Femur (tissue), 1 donor: ENCODE results near the gene DDX11.
"Not testable (repeated sequence)": the region's sequence is repeated elsewhere in the genome, so short reads cannot be mapped to it uniquely, and the experiment has no call there.

Experiments used
- DNase-seq: peaks from one replicate; pipeline ENCODE4 v3.0.0-alpha.2; 2017

DDX11 gene

DNA sequence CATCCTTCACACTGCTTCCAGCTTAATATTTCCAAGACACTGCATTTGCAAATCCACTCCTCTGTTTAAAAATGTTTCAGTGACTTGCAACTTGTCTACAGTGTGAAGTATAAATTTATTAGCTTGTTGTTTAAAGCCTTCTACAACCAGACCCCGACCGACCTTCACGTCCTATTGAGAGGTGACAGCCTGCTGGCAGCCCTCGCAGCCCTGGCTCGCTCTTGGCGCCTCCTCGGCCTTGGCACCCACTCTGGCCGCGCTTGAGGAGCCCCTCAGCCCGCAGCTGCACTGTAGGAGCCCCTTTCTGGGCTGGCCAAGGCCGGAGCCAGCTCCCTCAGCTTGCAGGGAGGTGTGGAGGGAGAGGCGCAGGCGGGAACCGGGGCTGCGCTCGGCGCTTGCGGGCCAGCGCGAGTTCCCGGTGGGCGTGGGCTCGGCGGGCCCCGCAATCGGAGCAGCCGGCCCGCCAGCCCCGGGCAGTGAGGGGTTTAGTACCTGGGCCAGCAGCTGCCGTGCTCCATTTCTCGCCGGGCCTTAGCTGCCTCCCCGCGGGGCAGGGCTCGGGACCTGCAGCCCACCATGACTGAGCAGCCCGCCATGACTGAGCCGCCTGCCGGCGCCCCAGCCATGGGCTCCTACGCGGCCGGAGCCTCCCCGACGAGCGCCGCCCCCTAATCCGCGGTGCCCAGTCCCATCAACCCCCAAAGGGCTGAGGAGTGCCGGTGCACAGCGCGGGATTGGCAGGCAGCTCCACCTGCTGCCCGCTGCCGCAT lies 2.5 kb upstream of the DDX11 start:
- DNase-seq: not testable (repeated sequence)

DNA sequence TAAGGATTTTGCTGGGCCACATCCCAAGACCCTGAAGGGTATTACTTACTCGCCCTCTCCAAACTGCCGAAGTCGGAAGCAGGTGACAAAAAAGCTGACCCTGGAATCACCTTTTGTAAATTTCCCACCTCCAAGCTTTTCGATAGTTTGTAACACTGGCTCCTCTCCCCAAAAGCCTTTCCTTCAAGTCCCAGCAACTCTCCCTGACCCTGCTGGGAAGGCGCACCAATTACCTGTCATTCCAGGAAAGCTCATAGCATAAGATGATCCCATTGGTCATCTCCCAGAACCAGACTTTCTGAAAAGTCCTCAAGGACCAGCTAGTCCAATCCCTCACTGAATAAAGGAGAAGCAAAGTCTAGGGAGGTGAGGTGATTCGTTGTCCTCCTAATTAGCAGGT lies 698 bp upstream of the DDX11 start:
- not testable (repeated sequence) for DNase-seq

- not testable (repeated sequence) for DNase-seq
Measured at GRCh38 chr12:31074333-31074874, 744 bp downstream of the DDX11 start.

DNA sequence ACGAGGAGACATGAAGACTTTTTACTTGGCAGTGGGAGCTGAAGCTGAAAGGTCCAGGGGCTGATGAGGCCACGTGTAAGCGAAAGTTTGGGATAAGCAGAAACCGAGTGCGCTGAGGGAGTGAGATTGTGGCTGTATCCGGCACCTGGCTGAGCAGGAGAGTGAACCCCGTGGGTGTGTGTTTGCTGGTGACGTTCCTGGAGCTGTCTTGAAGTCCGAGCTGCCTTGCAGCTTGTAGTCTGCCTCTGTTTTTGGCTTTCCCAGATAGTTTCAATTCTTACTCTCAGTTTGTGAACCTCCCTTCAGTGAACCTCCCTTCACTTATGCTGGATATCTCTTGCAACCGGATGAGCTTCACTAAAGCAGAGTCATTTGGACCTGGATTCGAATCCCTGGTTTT lies 2.5 kb downstream of the DDX11 start:
- not testable (repeated sequence) for DNase-seq

DNA sequence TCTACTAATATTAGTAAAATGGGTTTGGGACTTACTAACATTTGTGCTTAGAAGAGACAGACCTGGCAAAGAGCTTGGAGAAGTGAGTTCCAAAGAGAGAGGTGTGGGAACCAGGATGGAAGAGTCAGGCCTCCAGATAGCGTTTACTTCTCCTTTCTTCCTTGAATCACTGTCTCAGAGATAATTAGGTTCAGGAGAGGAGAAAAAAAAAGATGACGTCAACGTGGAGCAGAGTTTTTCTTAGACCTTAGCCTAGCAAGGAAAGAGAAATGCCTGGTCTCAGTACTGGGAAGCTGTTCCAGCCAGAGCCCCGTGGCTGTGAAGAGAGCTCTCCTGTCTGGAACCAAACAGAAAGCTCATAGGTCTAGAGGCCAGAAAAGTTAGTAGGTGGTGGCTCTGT lies 3.4 kb downstream of the DDX11 start:
- not testable (repeated sequence) for DNase-seq

- not testable (repeated sequence) for DNase-seq
Measured at GRCh38 chr12:31077998-31078397, 4.3 kb downstream of the DDX11 start.

DNA sequence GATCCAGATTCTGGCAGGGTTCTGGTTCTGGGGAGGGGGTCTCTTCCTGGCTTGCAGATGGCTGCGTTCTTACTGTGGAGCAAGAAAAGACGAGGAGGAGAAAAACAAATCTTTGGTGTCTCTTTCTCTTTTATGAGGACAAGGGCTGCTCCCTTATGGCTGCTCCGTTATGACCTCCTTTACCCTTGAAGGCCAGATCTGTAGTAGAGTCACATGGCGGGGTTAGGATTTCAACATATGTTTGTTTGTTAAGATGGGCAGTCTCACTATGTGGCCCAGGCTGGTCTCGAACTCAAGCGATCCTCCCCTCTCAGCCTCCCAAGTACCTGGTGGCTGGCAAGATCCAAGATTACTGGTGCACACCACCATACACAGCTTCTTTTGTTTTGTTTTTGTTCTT lies 5.8 kb downstream of the DDX11 start:
- DNase-seq: not testable (repeated sequence)

DNA sequence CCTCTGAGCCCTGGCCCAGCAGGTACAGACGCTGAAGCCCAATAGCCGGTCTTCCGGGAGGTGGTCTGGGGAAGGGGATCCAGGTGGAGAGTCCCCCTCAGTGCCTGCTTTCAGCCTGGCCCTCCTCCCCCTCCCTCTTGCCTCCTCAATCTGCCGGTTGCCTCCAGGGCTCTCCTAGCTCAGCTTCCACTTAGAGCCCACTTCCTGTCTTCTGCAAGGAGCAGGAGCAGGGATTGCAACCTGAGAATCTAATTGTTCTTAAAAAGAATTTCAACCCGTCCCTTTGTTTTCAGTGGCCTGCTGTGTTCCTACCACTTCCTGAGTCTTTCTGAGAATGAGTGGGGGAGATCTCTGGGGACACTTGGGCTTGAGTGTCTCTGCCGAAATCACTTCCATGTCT lies 6.6 kb downstream of the DDX11 start:
- DNase-seq: not testable (repeated sequence)

GRCh38 chr12:31081274-31081673 lies 7.6 kb downstream of the DDX11 start:
- DNase-seq: not testable (repeated sequence)

DNA sequence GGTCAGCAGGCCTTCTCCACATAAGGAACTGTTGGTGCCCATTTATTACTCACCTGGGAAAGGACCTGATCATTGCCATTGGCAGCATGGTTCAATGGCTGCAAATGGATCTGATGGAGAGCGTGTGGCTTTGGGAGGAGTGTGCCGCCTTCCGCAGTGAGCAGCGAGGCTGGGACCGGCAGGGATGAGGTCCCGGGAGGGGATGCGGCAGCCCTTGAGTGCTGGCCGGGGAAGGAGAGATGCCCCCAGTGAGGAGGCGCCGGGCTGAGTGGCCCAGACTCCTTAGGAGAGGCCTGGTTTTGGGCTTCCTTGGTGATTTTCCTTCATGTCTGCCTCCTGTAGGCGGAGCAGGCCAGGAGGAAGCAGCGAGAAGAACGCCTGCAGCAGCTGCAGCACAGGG lies 10.6 kb downstream of the DDX11 start:
- DNase-seq: not testable (repeated sequence)

GRCh38 chr12:31086032-31086431 lies 12.4 kb downstream of the DDX11 start:
- DNase-seq: not testable (repeated sequence)

- not testable (repeated sequence) for DNase-seq
Measured at GRCh38 chr12:31087486-31087885, 13.8 kb downstream of the DDX11 start.

DNA sequence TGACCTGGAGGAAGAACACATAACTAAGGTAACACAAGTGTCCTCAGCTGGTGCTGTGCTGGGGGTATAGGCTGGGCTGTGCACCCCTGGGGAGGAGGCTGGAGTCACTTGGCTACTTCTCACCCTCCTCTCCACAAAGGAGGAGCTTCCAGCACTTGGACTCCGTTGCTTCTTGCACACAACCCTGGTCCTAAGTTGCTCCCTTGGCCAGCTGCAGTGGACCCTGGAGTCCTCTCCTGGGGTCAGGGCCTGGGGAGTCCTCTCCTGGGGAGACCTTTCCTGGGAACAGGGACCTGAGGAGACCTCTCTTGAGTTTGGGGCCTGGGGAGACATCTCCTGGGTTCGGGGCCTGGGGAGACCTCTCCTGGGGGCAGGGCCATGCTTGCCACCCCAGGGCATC lies 14.3 kb downstream of the DDX11 start:
- not testable (repeated sequence) for DNase-seq

- no peak for DNase-seq
Measured at GRCh38 chr12:31089072-31089471, 15.4 kb downstream of the DDX11 start.

GRCh38 chr12:31091629-31092028 lies 18.0 kb downstream of the DDX11 start:
- not testable (repeated sequence) for DNase-seq

DNA sequence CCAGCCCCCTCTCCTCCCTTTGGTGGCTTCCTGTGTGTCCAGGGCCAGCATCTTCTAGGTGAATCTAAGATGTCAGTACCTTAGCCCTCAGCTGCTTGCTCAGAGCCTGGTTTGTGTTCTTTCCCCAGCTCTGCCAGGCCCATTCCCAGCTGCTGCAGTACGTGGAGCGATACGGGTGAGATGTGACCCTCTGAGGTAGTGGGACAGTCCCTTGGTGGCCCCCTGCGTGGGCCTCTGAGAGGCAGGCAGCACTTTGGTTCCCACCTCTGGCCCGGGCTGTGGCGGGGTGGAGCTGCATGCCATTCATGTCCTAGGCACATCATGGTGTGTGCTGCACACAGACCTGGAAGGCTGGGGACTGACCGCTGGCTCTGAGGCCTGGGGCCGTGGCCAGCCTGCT lies 19.1 kb downstream of the DDX11 start:
- not testable (repeated sequence) for DNase-seq

DNA sequence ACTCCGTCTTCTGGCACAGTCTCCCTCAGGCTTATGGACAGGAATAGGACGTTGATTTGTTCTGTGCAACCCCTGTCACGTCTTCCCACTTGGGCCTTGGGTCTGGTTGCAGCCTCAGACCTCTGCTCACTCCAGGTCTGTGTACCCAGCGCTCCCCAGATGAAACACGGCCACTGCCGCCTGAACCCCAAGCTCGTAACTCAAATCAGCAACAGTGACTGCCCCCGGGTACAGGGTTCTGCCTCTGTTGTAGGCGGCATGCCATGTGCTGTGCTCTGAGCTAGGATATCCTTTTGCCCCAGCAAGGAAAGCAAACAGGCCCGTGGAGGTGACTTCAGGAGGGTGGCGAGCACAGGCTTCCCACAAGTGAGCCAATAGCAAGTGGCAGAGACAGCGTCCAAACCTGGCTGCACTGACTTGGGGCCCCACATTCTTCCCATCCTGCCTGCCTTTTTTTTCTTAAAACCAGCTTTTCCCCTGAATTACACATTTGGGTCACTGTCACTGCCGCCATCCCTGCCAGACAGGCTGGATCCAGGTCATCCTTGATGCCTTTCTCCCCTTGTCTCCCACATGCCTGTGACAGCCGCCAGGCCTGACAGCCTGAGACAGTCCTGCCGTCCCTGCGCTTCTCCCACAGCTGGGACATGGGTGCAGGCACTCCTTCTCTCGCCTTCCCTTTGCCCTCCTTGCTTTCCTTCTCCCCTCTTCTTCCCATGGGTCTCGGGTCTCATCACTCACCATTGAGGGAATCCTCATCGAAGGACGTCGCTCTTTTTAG lies 21.6 kb downstream of the DDX11 start:
- not testable (repeated sequence) for DNase-seq

DNA sequence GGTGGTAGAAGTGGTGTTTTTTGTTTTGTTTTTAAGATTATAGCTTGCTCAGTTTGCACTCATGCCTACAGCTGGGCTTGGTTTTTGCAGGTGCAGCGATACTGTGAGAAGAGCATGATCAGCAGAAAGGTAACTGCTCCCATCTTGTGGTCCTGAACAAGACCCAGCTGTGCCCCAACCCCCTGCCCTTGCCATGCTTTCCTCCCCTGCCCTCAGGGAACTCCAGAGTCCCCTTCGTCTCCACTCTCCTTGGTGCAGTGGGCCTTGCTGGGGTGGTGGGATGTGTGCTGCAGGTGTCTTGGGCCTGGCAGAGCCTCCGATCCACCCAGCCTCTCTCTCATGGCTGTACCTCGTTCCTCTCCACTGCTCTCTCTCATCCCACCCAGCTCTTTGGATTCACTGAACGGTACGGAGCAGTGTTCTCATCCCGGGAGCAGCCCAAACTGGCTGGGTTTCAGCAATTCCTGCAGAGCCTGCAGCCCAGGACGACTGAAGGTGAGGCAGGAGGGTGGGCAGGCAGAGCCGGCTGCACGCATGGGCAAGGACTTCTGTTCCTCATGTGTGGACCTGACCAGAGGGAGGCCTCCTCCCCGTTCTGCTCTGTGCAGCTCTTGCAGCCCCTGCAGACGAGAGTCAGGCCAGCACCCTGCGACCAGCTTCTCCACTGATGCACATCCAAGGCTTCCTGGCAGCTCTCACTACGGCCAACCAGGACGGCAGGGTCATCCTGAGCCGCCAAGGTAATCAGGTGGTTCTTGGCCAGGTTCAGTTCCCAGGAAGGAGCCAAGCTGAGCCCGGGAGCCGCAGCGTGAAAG lies 22.8 kb downstream of the DDX11 start:
- DNase-seq: not testable (repeated sequence)

DNA sequence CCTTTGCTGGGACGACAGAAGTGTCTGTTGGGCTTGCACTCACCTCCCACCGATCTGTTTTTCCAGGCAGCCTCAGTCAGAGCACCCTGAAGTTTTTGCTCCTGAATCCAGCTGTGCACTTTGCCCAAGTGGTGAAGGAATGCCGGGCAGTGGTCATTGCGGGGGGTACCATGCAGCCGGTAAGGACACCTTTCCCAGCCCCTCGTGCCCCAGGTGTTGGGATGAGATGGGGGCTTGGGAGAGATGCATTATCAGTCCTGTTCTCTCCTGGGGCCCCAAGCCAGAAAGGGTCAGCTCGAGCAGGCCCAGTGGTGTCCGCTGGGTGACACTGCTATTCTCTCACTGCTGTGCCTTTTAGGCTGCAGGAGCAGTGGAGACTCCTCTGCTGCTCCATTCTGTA lies 24.2 kb downstream of the DDX11 start:
- DNase-seq: not testable (repeated sequence)

DNA sequence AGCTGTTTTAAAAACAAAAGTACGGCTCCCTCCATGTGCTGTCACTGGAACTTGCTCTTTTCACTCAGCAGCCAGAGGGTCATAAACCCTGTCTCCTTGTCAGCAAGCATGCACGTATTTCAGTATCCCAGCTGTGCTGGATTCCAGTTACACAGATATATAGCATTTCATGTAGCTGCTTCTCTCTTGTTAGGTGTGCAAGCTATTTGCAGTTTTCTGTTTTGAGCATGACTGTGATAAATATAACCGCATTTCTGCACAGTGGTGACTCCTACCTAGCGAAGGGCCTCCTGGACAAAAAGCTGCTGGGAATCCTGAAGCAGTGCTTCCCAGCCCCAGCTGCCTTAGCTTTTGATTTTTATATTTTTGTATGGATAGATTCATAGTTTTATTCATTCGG lies 24.7 kb downstream of the DDX11 start:
- DNase-seq: not testable (repeated sequence)

DNA sequence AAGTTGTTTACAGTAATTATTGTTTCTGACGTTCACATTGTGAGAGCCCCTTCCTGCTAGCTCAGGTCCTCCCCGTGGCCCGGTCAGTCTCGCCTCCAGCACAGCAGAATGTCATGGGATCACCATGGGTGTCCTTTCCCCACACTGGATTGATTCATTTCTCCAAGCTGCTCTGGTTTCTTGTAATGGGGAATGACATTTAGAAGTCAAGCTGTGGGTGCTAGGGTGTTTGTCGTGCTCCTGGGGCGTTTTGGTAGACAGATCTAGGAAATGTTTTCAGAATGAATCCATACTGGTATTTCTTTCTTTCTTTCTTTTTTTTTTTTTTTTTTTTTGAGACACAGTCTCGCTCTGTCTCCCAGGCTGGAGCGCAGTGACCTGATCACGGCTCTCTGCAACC lies 25.1 kb downstream of the DDX11 start:
- not testable (repeated sequence) for DNase-seq

- not testable (repeated sequence) for DNase-seq
Measured at GRCh38 chr12:31099434-31099833, 25.8 kb downstream of the DDX11 start.
